ENCODE results near the gene GGT1.
"Not testable (repeated sequence)": the region's sequence is repeated elsewhere in the genome, so short reads cannot be mapped to it uniquely, and the experiment has no call there.

DNA sequence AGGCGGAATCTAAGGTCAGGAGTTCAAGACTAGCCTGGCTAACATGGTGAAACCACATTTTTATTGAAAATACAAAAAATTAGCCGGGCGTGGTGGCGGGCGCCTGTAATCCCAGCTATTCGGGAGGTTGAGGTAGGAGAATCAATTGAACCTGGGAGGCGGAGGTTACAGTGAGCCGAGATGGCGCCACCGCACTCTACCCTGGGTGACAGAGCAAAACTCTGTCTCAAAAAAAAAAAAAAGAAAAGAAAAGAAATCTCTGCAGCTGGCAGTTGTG, 9.5 kb upstream of the GGT1 start:
- TF ChIP-seq CTCF (optimal IDR thresholded peaks at IDR 0.05 in 1 of 3, IDR thresholded peaks at IDR 0.05 in 1 of 3, conservative IDR thresholded peaks at IDR 0.05 in 1 of 3; ENCODE audit: extremely low read depth in 1 of 3, insufficient read depth in 2 of 3, low read length in 3 of 3); EZH2 (IDR thresholded peaks at IDR 0.05; ENCODE audit: low read length): not testable (repeated sequence)

Measured in keratinocyte (primary cell).